ENCODE measurements around the gene GLTP.

Gene GLTP

DNA sequence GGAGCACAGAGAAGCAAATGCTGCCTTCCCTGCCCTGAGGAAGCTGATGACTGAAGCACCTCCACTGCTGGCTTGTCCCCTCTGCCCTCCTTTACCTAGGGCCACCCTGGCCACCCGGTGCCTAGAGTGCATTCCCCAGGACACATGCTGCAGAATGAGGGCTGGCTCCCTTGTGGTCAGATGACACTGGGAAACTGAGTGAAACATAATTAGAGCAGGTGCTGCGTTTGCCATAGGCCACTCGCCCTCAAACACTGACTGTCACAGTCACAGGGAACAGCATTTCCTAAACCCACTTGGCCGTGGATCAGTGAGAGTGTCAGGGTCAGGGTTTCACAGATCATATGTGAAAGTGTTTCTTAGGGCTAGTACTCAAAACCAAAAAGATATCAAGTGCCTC, 35.7 kb upstream of the GLTP start:
- TF ChIP-seq RARB (CRISPR knock-in tag; IDR thresholded peaks at IDR 0.05) (no peak), ZFP30 (CRISPR knock-in tag; IDR thresholded peaks at IDR 0.05) (no peak), TCF4 (CRISPR knock-in tag; IDR thresholded peaks at IDR 0.05; ENCODE audit: borderline replicate concordance) (no peak)
- ATAC-seq, result no peak

DNA sequence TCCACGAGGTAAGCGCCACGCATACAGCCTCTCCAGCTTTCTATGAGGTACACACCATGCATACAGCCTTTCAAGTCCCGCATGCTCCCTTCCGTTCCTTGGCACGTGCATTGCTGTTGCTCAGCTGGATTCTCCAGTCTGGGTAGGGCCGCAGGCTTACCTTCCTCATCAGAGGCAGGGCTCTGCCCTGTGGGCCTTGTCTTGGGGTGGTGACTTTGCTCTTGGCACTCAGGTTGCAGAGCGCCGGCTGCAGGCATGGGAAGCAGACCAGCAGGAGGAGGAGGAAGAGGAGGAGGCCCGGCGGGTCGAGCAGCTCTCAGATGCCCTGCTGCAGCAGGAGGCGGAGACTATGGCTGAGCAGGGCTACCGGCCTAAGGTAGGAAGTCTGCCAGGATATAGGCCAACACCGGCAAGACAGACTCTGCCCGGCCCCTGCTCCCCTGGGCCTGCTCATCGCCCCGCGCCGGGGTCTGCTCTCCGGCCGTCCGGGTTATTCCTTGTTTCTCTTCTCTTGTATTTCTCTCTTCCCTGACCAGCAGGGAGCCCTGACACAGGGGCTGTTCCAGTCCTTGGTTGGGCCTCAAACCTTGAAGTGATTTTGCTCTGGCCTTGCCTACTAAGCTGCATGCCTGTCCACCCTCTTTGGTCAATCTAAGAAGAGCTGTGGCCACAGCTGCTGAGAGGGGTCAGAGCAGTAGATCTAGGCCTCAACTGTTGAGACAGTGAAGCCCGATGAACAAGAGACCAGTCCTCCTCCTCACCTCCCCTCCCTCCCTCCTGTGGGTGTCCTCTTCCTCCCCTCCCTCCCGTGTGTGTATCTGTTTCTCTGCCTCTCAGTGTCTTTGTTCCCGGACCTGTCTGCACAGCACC, 35.1 kb upstream of the GLTP start:
- ATAC-seq, result no peak
- TF ChIP-seq, protein P1, sequence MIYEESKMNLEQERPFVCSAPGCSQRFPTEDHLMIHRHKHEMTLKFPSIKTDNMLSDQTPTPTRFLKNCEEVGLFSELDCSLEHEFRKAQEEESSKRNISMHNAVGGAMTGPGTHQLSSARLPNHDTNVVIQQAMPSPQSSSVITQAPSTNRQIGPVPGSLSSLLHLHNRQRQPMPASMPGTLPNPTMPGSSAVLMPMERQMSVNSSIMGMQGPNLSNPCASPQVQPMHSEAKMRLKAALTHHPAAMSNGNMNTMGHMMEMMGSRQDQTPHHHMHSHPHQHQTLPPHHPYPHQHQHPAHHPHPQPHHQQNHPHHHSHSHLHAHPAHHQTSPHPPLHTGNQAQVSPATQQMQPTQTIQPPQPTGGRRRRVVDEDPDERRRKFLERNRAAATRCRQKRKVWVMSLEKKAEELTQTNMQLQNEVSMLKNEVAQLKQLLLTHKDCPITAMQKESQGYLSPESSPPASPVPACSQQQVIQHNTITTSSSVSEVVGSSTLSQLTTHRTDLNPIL (CRISPR knock-in tag; IDR thresholded peaks at IDR 0.05; ENCODE audit: low read depth), result no peak
- no peak for TF ChIP-seq PPARA (CRISPR knock-in tag; IDR thresholded peaks at IDR 0.05; ENCODE audit: borderline replicate concordance)

GRCh38 chr12:109914461-109914860, 34.1 kb upstream of the GLTP start:
- TF ChIP-seq ZNF565 (CRISPR knock-in tag; conservative IDR thresholded peaks at IDR 0.05; ENCODE audit: low read depth), result no peak
- TF ChIP-seq TOX (CRISPR knock-in tag; IDR thresholded peaks at IDR 0.05; ENCODE audit: borderline replicate concordance), result no peak
- no peak for TF ChIP-seq BACH2 (CRISPR knock-in tag; IDR thresholded peaks at IDR 0.05; ENCODE audit: borderline replicate concordance)
- no peak for TF ChIP-seq ZFP3 (CRISPR knock-in tag; IDR thresholded peaks at IDR 0.05)
- TF ChIP-seq, protein P2, sequence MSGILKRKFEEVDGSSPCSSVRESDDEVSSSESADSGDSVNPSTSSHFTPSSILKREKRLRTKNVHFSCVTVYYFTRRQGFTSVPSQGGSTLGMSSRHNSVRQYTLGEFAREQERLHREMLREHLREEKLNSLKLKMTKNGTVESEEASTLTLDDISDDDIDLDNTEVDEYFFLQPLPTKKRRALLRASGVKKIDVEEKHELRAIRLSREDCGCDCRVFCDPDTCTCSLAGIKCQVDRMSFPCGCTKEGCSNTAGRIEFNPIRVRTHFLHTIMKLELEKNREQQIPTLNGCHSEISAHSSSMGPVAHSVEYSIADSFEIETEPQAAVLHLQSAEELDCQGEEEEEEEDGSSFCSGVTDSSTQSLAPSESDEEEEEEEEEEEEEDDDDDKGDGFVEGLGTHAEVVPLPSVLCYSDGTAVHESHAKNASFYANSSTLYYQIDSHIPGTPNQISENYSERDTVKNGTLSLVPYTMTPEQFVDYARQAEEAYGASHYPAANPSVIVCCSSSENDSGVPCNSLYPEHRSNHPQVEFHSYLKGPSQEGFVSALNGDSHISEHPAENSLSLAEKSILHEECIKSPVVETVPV (CRISPR knock-in tag; IDR thresholded peaks at IDR 0.05), result no peak
- TF ChIP-seq ZNF8 (CRISPR knock-in tag; IDR thresholded peaks at IDR 0.05), result no peak
- TF ChIP-seq ZC3H10 (CRISPR knock-in tag; IDR thresholded peaks at IDR 0.05), result no peak
- TF ChIP-seq, protein P3, sequence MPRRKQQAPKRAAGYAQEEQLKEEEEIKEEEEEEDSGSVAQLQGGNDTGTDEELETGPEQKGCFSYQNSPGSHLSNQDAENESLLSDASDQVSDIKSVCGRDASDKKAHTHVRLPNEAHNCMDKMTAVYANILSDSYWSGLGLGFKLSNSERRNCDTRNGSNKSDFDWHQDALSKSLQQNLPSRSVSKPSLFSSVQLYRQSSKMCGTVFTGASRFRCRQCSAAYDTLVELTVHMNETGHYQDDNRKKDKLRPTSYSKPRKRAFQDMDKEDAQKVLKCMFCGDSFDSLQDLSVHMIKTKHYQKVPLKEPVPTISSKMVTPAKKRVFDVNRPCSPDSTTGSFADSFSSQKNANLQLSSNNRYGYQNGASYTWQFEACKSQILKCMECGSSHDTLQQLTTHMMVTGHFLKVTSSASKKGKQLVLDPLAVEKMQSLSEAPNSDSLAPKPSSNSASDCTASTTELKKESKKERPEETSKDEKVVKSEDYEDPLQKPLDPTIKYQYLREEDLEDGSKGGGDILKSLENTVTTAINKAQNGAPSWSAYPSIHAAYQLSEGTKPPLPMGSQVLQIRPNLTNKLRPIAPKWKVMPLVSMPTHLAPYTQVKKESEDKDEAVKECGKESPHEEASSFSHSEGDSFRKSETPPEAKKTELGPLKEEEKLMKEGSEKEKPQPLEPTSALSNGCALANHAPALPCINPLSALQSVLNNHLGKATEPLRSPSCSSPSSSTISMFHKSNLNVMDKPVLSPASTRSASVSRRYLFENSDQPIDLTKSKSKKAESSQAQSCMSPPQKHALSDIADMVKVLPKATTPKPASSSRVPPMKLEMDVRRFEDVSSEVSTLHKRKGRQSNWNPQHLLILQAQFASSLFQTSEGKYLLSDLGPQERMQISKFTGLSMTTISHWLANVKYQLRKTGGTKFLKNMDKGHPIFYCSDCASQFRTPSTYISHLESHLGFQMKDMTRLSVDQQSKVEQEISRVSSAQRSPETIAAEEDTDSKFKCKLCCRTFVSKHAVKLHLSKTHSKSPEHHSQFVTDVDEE (CRISPR knock-in tag; IDR thresholded peaks at IDR 0.05), result no peak
- no peak for TF ChIP-seq ARNTL (CRISPR knock-in tag; IDR thresholded peaks at IDR 0.05; ENCODE audit: borderline replicate concordance, low read depth)
- TF ChIP-seq CSDC2 (CRISPR knock-in tag; IDR thresholded peaks at IDR 0.05), result no peak
- no peak for TF ChIP-seq OSR1 (CRISPR knock-in tag; IDR thresholded peaks at IDR 0.05)
- TF ChIP-seq, protein P4, sequence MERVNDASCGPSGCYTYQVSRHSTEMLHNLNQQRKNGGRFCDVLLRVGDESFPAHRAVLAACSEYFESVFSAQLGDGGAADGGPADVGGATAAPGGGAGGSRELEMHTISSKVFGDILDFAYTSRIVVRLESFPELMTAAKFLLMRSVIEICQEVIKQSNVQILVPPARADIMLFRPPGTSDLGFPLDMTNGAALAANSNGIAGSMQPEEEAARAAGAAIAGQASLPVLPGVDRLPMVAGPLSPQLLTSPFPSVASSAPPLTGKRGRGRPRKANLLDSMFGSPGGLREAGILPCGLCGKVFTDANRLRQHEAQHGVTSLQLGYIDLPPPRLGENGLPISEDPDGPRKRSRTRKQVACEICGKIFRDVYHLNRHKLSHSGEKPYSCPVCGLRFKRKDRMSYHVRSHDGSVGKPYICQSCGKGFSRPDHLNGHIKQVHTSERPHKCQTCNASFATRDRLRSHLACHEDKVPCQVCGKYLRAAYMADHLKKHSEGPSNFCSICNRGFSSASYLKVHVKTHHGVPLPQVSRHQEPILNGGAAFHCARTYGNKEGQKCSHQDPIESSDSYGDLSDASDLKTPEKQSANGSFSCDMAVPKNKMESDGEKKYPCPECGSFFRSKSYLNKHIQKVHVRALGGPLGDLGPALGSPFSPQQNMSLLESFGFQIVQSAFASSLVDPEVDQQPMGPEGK (CRISPR knock-in tag; IDR thresholded peaks at IDR 0.05; ENCODE audit: borderline replicate concordance), result no peak
- TF ChIP-seq GLIS3 (CRISPR knock-in tag; IDR thresholded peaks at IDR 0.05), result no peak
- TF ChIP-seq TCF4 (CRISPR knock-in tag; IDR thresholded peaks at IDR 0.05; ENCODE audit: borderline replicate concordance), result no peak
- TF ChIP-seq PPARA (CRISPR knock-in tag; IDR thresholded peaks at IDR 0.05; ENCODE audit: borderline replicate concordance), result no peak
- no peak for TF ChIP-seq ZNF70 (CRISPR knock-in tag; IDR thresholded peaks at IDR 0.05)
- no peak for TF ChIP-seq SNAI2 (CRISPR knock-in tag; IDR thresholded peaks at IDR 0.05)
- TF ChIP-seq ESRRG (CRISPR knock-in tag; IDR thresholded peaks at IDR 0.05), result no peak
- TF ChIP-seq, protein P5, sequence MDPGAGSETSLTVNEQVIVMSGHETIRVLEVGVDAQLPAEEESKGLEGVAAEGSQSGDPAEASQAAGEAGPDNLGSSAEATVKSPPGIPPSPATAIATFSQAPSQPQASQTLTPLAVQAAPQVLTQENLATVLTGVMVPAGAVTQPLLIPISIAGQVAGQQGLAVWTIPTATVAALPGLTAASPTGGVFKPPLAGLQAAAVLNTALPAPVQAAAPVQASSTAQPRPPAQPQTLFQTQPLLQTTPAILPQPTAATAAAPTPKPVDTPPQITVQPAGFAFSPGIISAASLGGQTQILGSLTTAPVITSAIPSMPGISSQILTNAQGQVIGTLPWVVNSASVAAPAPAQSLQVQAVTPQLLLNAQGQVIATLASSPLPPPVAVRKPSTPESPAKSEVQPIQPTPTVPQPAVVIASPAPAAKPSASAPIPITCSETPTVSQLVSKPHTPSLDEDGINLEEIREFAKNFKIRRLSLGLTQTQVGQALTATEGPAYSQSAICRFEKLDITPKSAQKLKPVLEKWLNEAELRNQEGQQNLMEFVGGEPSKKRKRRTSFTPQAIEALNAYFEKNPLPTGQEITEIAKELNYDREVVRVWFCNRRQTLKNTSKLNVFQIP (CRISPR knock-in tag; IDR thresholded peaks at IDR 0.05; ENCODE audit: borderline replicate concordance, low read depth), result no peak
- TF ChIP-seq, protein P1 (CRISPR knock-in tag; IDR thresholded peaks at IDR 0.05; ENCODE audit: low read depth), result no peak
- ATAC-seq, result no peak

All from SK-N-SH treated with all-trans-retinoic acid at 6 μM for 48 hours (cell line).